Ascending aorta (tissue), 2 donors: Measurements from ENCODE around the gene A2ML1. TPM values are rescaled to one million over a fixed set of nuclear protein-coding genes. Genes with fewer than 3 reads are reported as not detected.
"Not testable (repeated sequence)": the region's sequence is repeated elsewhere in the genome, so short reads cannot be mapped to it uniquely, and the experiment has no call there.

Experiments used
- DNase-seq, 2 donors: peaks; one replicate each; pipeline ENCODE4 v3.0.0-alpha.2; 2019; ENCODE audit warnings: low spot score in 2 of 2
- H3K27ac ChIP-seq, 2 donors: fragments of 200-600 bp; sonication (generic); one replicate each; pipeline ENCODE4 v1.5.1; 2016 to 2017; ENCODE audit warnings: mild to moderate bottlenecking in 1 of 2
- H3K27me3 ChIP-seq: fragments of 200-600 bp; sonication (generic); one replicate; pipeline ENCODE4 v1.5.1; 2017
- H3K36me3 ChIP-seq, 2 donors: fragments of 200-600 bp; sonication (generic); one replicate each; pipeline ENCODE4 v1.5.1; 2016
- H3K4me1 ChIP-seq, 2 donors: fragments of 200-600 bp; sonication (generic); one replicate each; pipeline ENCODE4 v1.5.1; 2016 to 2017; ENCODE audit warnings: mild to moderate bottlenecking in 1 of 2
- H3K4me3 ChIP-seq, 2 donors: fragments of 200-600 bp; sonication (generic); one replicate each; pipeline ENCODE4 v1.5.1; 2016 to 2017; ENCODE audit warnings: mild to moderate bottlenecking in 1 of 2
- H3K9me3 ChIP-seq, 2 donors: fragments of 200-600 bp; sonication (generic); one replicate each; pipeline ENCODE4 v1.5.1; 2016
- intact Hi-C: fragments of 100-400 bp; cut with DNase I; formaldehyde crosslinking; loops from one replicate; pipeline ENCODE4 v1.15.1; 2023
- total RNA-seq: library from RNA; depleted of rRNA; stranded (reverse); fragments of >200 nt; gene quantifications from one replicate; pipeline ENCODE4 v1.1.0, GENCODE V29; 2016
- TF ChIP-seq, protein P1 (sequence below), 3 experiments: fragments of 200-600 bp in 2 of 3; fragments of 450-650 bp in 1 of 3; sonication (generic) in 2 of 3; IDR thresholded peaks; one replicate each; pipeline ENCODE4 v1.5.1; 2016 to 2019; ENCODE audit warnings: antibody characterized with exemption in 3 of 3, mild to moderate bottlenecking in 1 of 3, moderate library complexity in 1 of 3

A2ML1 gene
- total RNA-seq, 1 donor from 2014 or later: not detected

DNA sequence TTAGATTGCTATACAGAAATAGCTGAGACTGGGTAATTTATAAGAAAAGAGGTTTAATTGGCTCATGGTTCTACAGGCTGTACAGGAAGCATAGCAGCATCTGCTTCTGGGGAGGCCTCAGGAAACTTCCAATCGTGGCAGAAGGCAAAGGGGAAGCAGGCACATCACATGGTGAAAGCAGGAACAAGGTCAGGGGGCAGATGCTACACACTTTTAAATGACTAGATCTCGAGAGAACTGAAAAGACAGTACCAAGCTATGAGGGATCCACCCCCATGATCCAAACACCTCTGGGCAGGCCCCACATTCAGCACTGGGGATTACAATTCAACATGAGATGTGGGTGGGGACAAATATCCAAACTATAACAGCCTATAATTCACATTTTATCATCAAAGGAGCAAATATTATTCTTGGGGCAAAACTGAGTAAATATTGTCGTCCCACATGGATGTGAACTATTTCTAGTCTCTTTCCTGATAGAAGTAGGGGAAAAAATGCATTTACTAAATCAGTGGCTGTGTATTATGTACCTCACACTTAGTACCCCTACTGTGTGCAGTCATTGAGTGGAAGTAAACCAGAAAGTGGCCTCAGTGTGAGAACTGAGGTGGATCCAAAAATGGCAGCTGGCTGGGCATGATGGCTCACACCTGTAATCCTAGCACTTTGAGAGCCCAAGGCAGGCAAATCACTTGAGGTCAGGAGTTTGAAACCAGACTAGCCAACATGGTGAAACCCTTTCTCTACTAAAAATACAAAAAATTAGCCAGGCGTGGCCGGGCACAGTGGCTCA, 25.4 kb upstream of the A2ML1 start:
- H3K27me3 ChIP-seq: no peaks in the 10 kb centered on the region
- no peaks in the 10 kb centered on the region for H3K4me1 ChIP-seq
- H3K36me3 ChIP-seq: no peaks in the 10 kb centered on the region
- intact Hi-C loops: no loop called here
- TF ChIP-seq, protein P1, sequence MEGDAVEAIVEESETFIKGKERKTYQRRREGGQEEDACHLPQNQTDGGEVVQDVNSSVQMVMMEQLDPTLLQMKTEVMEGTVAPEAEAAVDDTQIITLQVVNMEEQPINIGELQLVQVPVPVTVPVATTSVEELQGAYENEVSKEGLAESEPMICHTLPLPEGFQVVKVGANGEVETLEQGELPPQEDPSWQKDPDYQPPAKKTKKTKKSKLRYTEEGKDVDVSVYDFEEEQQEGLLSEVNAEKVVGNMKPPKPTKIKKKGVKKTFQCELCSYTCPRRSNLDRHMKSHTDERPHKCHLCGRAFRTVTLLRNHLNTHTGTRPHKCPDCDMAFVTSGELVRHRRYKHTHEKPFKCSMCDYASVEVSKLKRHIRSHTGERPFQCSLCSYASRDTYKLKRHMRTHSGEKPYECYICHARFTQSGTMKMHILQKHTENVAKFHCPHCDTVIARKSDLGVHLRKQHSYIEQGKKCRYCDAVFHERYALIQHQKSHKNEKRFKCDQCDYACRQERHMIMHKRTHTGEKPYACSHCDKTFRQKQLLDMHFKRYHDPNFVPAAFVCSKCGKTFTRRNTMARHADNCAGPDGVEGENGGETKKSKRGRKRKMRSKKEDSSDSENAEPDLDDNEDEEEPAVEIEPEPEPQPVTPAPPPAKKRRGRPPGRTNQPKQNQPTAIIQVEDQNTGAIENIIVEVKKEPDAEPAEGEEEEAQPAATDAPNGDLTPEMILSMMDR (IDR thresholded peaks at IDR 0.05): no peak
- H3K27ac ChIP-seq: no peak overlapping the region
- no peaks in the 10 kb centered on the region for H3K9me3 ChIP-seq
- no peak for DNase-seq
- no peak overlapping the region for H3K4me3 ChIP-seq

DNA sequence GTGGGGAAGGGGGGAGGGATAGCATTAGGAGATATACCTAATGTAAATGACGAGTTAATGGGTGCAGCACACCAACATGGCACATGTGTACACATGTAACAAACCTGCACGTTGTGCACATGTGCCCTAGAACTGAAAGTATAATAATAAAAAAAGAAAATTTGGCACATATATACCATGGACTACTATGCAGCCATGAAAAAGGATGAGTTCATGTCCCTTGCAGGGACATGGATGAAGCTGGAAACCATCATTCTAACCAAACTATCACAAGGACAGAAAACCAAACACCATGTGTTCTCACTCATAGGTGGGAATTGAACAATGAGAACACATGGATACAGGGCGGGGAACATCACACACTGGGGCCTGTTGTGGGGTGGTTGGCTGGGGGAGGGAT, 21.2 kb upstream of the A2ML1 start:
- H3K4me1 ChIP-seq, H3K9me3 ChIP-seq, DNase-seq, H3K4me3 ChIP-seq, H3K36me3 ChIP-seq, H3K27ac ChIP-seq, intact Hi-C loops, H3K27me3 ChIP-seq: not testable (repeated sequence)

DNA sequence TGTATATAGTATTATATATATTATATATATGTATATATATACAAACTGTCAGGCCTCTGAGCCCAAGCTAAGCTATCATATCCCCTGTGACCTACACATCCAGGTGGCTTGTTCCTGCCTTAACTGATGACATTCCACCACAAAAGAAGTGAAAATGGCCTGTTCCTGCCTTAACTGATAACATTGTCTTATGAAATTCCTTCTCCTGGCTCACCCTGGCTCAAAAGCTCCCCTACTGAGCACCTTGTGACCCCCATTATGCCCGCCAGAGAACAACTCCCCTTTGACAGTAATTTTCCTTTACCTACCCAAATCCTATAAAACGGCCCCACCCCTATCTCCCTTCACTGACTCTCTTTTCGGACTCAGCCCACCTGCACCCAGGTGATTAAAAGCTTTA, 17.6 kb upstream of the A2ML1 start:
- H3K9me3 ChIP-seq, H3K27me3 ChIP-seq, H3K4me3 ChIP-seq, intact Hi-C loops, H3K4me1 ChIP-seq, H3K36me3 ChIP-seq, DNase-seq, H3K27ac ChIP-seq: not testable (repeated sequence)

DNA sequence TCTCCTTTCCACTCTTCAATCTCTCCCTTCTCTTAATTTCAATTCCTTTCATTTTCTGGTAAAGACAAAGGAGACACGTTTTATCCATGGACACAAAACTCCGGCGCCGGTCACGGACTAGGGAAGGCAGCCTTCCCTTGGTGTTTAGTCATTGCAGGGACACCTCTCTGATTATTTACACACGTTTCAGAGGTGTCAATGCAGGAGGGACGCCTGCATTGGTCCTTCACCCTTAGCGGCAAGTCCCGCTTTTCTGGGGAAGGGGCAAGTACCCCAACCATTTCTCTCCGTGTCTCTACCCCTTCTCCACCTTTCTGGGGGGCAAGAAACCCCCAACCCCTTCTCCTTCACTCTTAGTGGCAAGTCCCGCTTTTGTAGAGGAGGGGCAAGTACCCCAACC, 16.9 kb upstream of the A2ML1 start:
- H3K27me3 ChIP-seq, H3K27ac ChIP-seq, H3K4me1 ChIP-seq, H3K9me3 ChIP-seq, intact Hi-C loops, H3K36me3 ChIP-seq, H3K4me3 ChIP-seq, DNase-seq: not testable (repeated sequence)

DNA sequence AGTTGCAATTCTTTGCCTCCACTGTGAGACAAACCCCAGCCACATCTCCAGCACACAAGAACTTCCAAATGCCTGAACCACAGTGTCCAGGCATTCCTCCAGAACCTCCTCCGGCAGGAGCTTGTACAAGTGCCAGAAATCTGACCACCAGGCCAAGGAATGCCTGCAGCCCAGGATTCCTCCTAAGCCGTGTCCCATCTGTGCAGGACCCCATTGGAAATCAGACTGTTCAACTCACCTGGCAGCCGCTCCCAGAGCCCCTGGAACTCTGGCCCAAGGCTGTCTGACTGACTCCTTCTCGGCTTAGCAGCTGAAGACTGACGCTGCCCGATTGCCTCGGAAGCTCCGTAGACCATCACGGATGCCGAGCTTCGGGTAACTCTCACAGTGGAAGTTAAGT, 15.3 kb upstream of the A2ML1 start:
- H3K27me3 ChIP-seq, H3K36me3 ChIP-seq: not testable (repeated sequence)

DNA sequence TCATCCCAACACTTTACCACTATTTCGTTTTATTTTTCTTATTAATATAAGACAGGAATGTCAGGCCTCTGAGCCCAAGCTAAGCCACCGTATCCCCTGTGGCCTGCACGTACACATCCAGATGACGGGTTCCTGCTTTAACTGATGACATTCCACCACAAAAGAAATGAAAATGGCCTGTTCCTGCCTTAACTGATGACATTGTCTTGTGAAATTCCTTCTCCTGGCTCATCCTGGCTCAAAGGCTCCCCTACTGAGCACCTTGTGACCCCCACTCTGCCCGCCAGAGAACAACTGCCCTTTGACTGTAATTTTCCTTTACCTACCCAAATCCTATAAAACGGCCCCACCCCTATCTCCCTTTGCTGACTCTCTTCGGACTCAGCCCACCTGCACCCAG, 12.3 kb upstream of the A2ML1 start:
- H3K27me3 ChIP-seq, H3K36me3 ChIP-seq, intact Hi-C loops, H3K4me3 ChIP-seq, H3K9me3 ChIP-seq, H3K27ac ChIP-seq, DNase-seq, H3K4me1 ChIP-seq: not testable (repeated sequence)

More for the DNA sequence above, 15.3 kb upstream of the A2ML1 start:
- H3K27ac ChIP-seq, intact Hi-C loops, H3K4me1 ChIP-seq, H3K4me3 ChIP-seq, DNase-seq, H3K9me3 ChIP-seq: not testable (repeated sequence)

DNA sequence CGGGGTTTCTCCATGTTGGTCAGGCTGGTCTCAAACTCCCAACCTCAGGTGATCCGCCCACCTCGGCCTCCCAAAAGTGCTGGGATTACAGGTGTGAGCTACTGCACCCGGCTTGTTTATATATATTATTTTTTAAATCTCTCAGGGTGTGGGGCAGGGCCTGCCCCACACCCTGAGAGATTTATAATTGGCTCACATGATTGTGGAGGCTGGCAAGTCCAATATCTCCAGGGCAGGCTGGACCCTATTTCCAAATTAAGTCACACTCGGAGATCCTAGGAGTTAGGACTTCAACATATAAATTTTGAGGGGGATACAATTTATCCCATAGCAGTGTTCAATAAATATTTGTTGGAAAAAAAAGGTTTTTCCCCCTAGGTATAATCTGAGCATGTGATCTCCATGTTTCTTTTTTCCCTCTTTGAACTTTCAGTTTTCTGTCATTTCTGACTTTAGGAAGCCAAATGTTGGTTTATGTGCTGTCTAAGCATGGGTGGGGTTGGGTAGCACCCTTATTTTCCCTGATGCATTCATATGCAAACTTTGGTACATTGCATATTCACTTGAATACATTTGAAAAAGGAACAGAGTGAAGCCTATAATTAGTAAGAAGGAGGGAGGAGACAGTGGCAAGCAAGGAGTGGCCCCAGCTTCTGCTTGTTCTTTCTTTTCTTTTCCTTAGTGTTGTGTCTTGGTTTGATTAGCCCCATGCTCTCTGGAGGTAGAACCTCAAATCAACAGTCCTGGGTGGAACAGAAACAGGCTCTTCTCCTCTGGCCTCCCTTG, 8.7 kb upstream of the A2ML1 start:
- TF ChIP-seq, protein P1 (IDR thresholded peaks at IDR 0.05): no peak
- DNase-seq: no peak
- Histone ChIP-seq H3K4me1 (no peaks in the 10 kb centered on the region), H3K27me3 (no peaks in the 10 kb centered on the region), H3K9me3 (no peaks in the 10 kb centered on the region), H3K27ac (no peak overlapping the region), H3K36me3 (no peaks in the 10 kb centered on the region), H3K4me3 (no peak overlapping the region)
- intact Hi-C loops: no loop called here

DNA sequence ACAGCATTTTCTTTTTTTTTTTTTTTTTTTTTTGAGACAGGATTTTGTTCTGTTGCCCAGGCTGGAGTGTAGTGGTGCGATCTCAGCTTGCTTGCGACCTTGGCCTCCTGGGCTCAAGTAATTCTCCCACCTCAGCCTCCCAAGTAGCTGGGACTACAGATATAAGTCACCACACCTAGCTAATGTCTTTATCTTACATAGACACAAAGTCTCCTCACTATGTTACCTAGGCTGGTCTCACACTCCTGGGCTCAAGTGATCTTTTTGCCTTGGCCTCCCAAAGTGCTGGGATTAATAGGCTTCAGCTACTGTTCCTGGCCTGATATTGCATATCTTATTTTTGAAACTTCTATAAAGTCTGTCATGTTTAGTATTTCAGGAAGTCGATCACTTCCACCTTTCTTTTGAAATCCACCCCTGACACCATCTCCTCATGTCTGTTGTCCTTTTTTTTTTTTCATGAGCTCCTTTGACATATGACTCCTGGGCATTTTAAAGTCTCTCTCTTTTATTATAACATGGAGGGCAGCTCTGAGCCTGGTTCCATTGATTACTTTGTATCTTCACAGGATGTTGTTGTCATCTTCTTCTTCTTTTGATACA, 5.9 kb upstream of the A2ML1 start:
- H3K4me3 ChIP-seq: no peak overlapping the region
- H3K27ac ChIP-seq: no peak overlapping the region
- DNase-seq: no peak
- no peaks in the 10 kb centered on the region for H3K36me3 ChIP-seq
- H3K27me3 ChIP-seq: no peaks in the 10 kb centered on the region
- H3K9me3 ChIP-seq: no peaks in the 10 kb centered on the region
- intact Hi-C loops: no loop called here
- no peaks in the 10 kb centered on the region for H3K4me1 ChIP-seq
- TF ChIP-seq, protein P1 (IDR thresholded peaks at IDR 0.05): no peak
